ENCODE results near the gene GRIA4.

DNA sequence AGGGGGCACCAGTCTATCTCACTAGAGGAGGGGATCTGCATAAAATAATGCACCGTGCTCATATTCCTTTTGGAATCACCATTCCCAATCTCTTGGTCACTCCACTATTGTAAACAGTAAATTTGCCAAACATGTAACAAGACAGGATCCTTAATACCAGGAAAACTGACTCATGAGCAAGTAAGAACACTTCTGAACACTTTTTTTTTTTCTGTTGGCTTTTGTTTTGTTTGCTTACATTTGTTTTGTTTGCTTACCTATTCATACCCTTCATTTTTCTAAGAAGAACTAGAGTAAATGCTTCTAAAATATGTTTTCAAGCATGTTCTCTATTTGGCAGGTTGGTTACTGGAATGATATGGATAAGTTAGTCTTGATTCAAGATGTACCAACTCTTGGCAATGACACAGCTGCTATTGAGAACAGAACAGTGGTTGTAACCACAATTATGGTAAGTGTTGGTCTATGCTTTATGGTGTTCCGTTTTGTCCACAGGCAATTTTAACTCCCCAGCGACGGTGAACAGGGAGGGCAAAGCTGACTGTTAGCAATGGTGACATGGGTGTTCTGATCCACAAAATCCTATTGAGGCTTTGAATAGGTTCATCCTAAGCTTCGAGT lies 300.3 kb downstream of the GRIA4 start:
- TF ChIP-seq CTCF (IDR thresholded peaks at IDR 0.05) (no peak), POLR2A (IDR thresholded peaks at IDR 0.05) (no peak)

Data from uterus (tissue), 2 donors.